GM12878 (cell line): ENCODE measurements around the gene ZKSCAN1. TPM values are rescaled to one million over a fixed set of nuclear protein-coding genes. Genes with fewer than 3 reads are reported as not detected.

Source experiments
- ATAC-seq: fragments of 200-7000 bp; cut with Tn5 transposase; 3 replicates; pipeline ENCODE4 v1.9.1; 2020; ENCODE audit warnings: mild to moderate bottlenecking, moderate library complexity
- BruUV-seq: library from RNA; stranded (reverse); fragments of 400-500 nt; replicated peaks from 2 replicates; lab custom pipeline; 2021; lab: Mats Ljungman, UMichigan
- CTCF ChIA-PET: fragments of 300-600 bp; sonication (Branson Sonifier 250); formaldehyde crosslinking; extraction: SDS; loops from one replicate; lab custom pipeline; 2021; ENCODE audit warnings: inconsistent platforms; lab: Yijun Ruan, JAX
- POLR2A ChIA-PET: fragments of 350-600 bp; formaldehyde crosslinking; extraction: SDS; loops from one replicate; lab custom pipeline; 2021; ENCODE audit warnings: inconsistent platforms; lab: Charles Lee
- RAD21 ChIA-PET: fragments of 300-600 bp; sonication (Branson Sonifier 250); formaldehyde crosslinking; loops from one replicate; lab custom pipeline; 2023; ENCODE audit warnings: antibody characterized with exemption; ENCODE audit not compliant: unreplicated experiment; lab: Charles Lee
- SMC1A ChIA-PET: fragments of 300-600 bp; sonication (Branson Sonifier 250); formaldehyde crosslinking; loops from one replicate; lab custom pipeline; 2023; ENCODE audit not compliant: unreplicated experiment, uncharacterized antibody; lab: Charles Lee
- DNase-seq: peaks from one replicate; pipeline ENCODE4 v3.0.0-alpha.2; 2011; ENCODE audit warnings: low read depth, low spot score
- FAIRE-seq: peaks from 3 replicates; lab custom pipeline; 2011; peaks lifted over from hg19 to GRCh38; lab: Jason Lieb, UNC
- H2AFZ ChIP-seq: 2 replicates; pipeline ENCODE4 v1.6.0; 2011; ENCODE audit warnings: low read depth, low read length, control low read depth; ENCODE audit not compliant: control insufficient read depth
- H3K27ac ChIP-seq: 2 replicates; pipeline ENCODE4 v1.5.1; 2011; ENCODE audit warnings: control low read depth; ENCODE audit not compliant: control insufficient read depth, insufficient read depth
- H3K27me3 ChIP-seq, 2 experiments: replicated peaks in 1 of 2; 2 replicates each; pipeline versions ENCODE4 v1.6.0 to v1.6.1; 2011; ENCODE audit warnings: low read length in 1 of 2; ENCODE audit not compliant: control insufficient read depth in 2 of 2, insufficient read depth in 2 of 2
- H3K36me3 ChIP-seq, 2 experiments: 2 replicates each; pipeline ENCODE4 v1.5.1; 2011; ENCODE audit warnings: low read length in 1 of 2; ENCODE audit not compliant: control insufficient read depth in 2 of 2, insufficient read depth in 2 of 2
- H3K4me1 ChIP-seq: 2 replicates; pipeline ENCODE4 v1.6.1; 2011; ENCODE audit warnings: mild to moderate bottlenecking, low read length, moderate library complexity, mixed read lengths; ENCODE audit not compliant: control insufficient read depth, insufficient read depth
- H3K4me2 ChIP-seq: 2 replicates; pipeline ENCODE4 v1.6.0; 2011; ENCODE audit warnings: control low read depth; ENCODE audit not compliant: control insufficient read depth, insufficient read depth
- H3K4me3 ChIP-seq: fragments of 200-600 bp; sonication (generic); 2 replicates; pipeline ENCODE4 v1.5.1; 2016
- H3K79me2 ChIP-seq: 2 replicates; pipeline ENCODE4 v1.6.0; 2011; ENCODE audit warnings: low read length; ENCODE audit not compliant: control insufficient read depth, insufficient read depth
- H3K9ac ChIP-seq: 2 replicates; pipeline ENCODE4 v1.8.0; 2011; ENCODE audit warnings: low read length, control low read depth, mixed read lengths; ENCODE audit not compliant: control insufficient read depth, insufficient read depth
- H3K9me3 ChIP-seq: replicated peaks from 3 replicates; pipeline ENCODE4 v1.5.1; 2011; ENCODE audit warnings: mild to moderate bottlenecking, low read length; ENCODE audit not compliant: control insufficient read depth, insufficient read depth
- H4K20me1 ChIP-seq: 2 replicates; pipeline ENCODE4 v1.6.0; 2011; ENCODE audit not compliant: control insufficient read depth, insufficient read depth
- EED ChIP-seq: sonication (generic); IDR thresholded peaks from 2 replicates; pipeline ENCODE4 v1.6.1; 2016; ENCODE audit warnings: antibody characterized with exemption, low read depth
- HDAC6 ChIP-seq: fragments of 200-600 bp; sonication (generic); IDR thresholded peaks from one replicate; pipeline ENCODE4 v1.8.0; 2017; ENCODE audit warnings: antibody characterized with exemption; ENCODE audit not compliant: unreplicated experiment
- HDGF ChIP-seq: fragments of 450-650 bp; IDR thresholded peaks from 2 replicates; pipeline ENCODE4 v1.6.1; 2016; ENCODE audit warnings: antibody characterized with exemption
- KAT2A ChIP-seq: conservative IDR thresholded peaks from 2 replicates; pipeline ENCODE4 v1.6.1; 2011; ENCODE audit warnings: low read depth, low read length; ENCODE audit not compliant: control insufficient read depth
- MXI1 ChIP-seq: fragments of 150-350 bp; IDR thresholded peaks from 2 replicates; pipeline ENCODE4 v1.6.1; 2011; ENCODE audit warnings: low read depth, mild to moderate bottlenecking, inconsistent platforms, low read length, improper control_type of control experiment
- MYB ChIP-seq: fragments of 150-350 bp; IDR thresholded peaks from 2 replicates; pipeline ENCODE4 v1.6.1; 2014; ENCODE audit warnings: mild to moderate bottlenecking, low read depth, low read length, borderline replicate concordance
- POLR2AphosphoS2 ChIP-seq: IDR thresholded peaks from 2 replicates; pipeline ENCODE4 v1.6.1; 2011; ENCODE audit warnings: low read depth, mild to moderate bottlenecking, low read length, improper control_type of control experiment, moderate library complexity
- REST ChIP-seq: IDR thresholded peaks from 2 replicates; pipeline ENCODE4 v1.6.1; 2012; ENCODE audit warnings: mild to moderate bottlenecking, low read depth, low read length
- SREBF2 ChIP-seq: IDR thresholded peaks from 2 replicates; pipeline ENCODE4 v1.6.1; 2012; ENCODE audit warnings: mild to moderate bottlenecking, low read length
- WGBS: methylation state at CpG from one replicate; pipeline ENCODE4 v1.1.6; 2016; ENCODE audit warnings: low lambda C conversion rate; ENCODE audit not compliant: insufficient replicate concordance, insufficient coverage; ENCODE audit errors: missing lambda C conversion rate; 5-methylcytosine and 5-hydroxymethylcytosine counted together
- in situ Hi-C: fragments of 300-500 bp; cut with MboI; formaldehyde crosslinking; loops from 9 replicates; pipeline ENCODE4 v1.14.3; 2018; ENCODE audit warnings: mixed read lengths
- intact Hi-C: fragments of 100-400 bp; cut with micrococcal nuclease; formaldehyde crosslinking; loops from one replicate; pipeline ENCODE4 v1.14.2; 2022; ENCODE audit not compliant: unreplicated experiment
- polyA plus RNA-seq, 11 experiments: library from polyadenylated mRNA; depleted of rRNA in 4 of 11; unstranded in 6 of 11; stranded (reverse) in 5 of 11; fragments of >200 nt; fragmentation: Nextera tagmentation in 4 of 11; fragmentation: Illumina TruSeq in 1 of 11; extraction: Ambion mirVana in 4 of 11; extraction: Trizol in 1 of 11; gene quantifications; 1 replicate in 1 of 11; 2 replicates in 10 of 11; pipeline versions ENCODE4 v1.2.1 to v1.2.3, GENCODE V29; 2011 to 2016; ENCODE audit warnings: inconsistent platforms in 2 of 11, missing spikeins in 2 of 11, low read depth in 1 of 11
- total RNA-seq, 4 experiments: library from RNA; depleted of rRNA in 3 of 4; stranded (reverse); fragments of >200 nt in 3 of 4; fragmentation: Illumina TruSeq in 1 of 4; extraction: Trizol in 1 of 4; gene quantifications; 2 replicates each; pipeline versions ENCODE4 v1.2.1 to v1.2.3, GENCODE V29; 2013 to 2021
- TF ChIP-seq, protein P1 (sequence below): fragments of 450-650 bp; IDR thresholded peaks from 2 replicates; pipeline ENCODE4 v1.6.1; 2018; ENCODE audit warnings: mild to moderate bottlenecking, low read depth, moderate library complexity; ENCODE audit not compliant: partially characterized antibody
- TF ChIP-seq, protein P2 (sequence below): fragments of 150-350 bp; IDR thresholded peaks from 2 replicates; pipeline ENCODE4 v1.6.1; 2014; ENCODE audit warnings: mild to moderate bottlenecking, low read depth, low read length
- TF ChIP-seq, protein P3 (sequence below): fragments of 450-650 bp; IDR thresholded peaks from 2 replicates; pipeline ENCODE4 v1.6.1; 2018; ENCODE audit warnings: borderline replicate concordance, mild to moderate bottlenecking; ENCODE audit not compliant: partially characterized antibody

ZKSCAN1 gene
- total and polyA plus RNA-seq, 10 of the 15 experiments (the other 5 are each of a cell fraction or from before 2014, with no cell fraction given): 3.2 to 34.4 (median 18.1) TPM

- POLR2A ChIA-PET: interaction anchor here (0.6 to 1.2 kb wide), 2 partner anchors 38 to 42 kb away, joined by 3 to 5 read pairs; partner anchors contain the start of gene ZSCAN21
- FAIRE-seq (no peak), ATAC-seq (no peak), DNase-seq (no peak)
- H3K79me2 ChIP-seq: no peaks in the 10 kb centered on the region
- H3K27ac ChIP-seq: no peak overlapping the region
- in situ Hi-C loops: no loop called here
- no peak overlapping the region for H3K4me2 ChIP-seq
- H3K4me1 ChIP-seq: no peaks in the 10 kb centered on the region
- SMC1A ChIA-PET: no interaction called here
- H3K9me3 ChIP-seq: no peaks in the 10 kb centered on the region
- H4K20me1 ChIP-seq: no peaks in the 10 kb centered on the region
- WGBS: 59% methylated on average over 3 of the region's 3 CpGs
- peaks cover 0 to 1% of the 10 kb centered on the region in 2 experiments; a peak in 2 of 4 replicates for H3K27me3 ChIP-seq
- H2AFZ ChIP-seq: no peak overlapping the region
- no peaks in the 10 kb centered on the region for H3K36me3 ChIP-seq
- RAD21 ChIA-PET: interaction anchor here (1.1 kb wide), 1 partner anchor 9 kb away, joined by 3 read pairs; no protein-coding TSS in a partner anchor
- no TSS peak for BruUV-seq
- H3K9ac ChIP-seq: no peak overlapping the region
- CTCF ChIA-PET: interaction anchor here (1.2 to 1.5 kb wide), 2 partner anchors 14 to 17 kb away, joined by 3 to 4 read pairs; no protein-coding TSS in a partner anchor
- H3K4me3 ChIP-seq: no peak overlapping the region
- intact Hi-C loops: no loop called here
- TF ChIP-seq, protein P1, sequence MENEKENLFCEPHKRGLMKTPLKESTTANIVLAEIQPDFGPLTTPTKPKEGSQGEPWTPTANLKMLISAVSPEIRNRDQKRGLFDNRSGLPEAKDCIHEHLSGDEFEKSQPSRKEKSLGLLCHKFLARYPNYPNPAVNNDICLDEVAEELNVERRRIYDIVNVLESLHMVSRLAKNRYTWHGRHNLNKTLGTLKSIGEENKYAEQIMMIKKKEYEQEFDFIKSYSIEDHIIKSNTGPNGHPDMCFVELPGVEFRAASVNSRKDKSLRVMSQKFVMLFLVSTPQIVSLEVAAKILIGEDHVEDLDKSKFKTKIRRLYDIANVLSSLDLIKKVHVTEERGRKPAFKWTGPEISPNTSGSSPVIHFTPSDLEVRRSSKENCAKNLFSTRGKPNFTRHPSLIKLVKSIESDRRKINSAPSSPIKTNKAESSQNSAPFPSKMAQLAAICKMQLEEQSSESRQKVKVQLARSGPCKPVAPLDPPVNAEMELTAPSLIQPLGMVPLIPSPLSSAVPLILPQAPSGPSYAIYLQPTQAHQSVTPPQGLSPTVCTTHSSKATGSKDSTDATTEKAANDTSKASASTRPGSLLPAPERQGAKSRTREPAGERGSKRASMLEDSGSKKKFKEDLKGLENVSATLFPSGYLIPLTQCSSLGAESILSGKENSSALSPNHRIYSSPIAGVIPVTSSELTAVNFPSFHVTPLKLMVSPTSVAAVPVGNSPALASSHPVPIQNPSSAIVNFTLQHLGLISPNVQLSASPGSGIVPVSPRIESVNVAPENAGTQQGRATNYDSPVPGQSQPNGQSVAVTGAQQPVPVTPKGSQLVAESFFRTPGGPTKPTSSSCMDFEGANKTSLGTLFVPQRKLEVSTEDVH: no peak
- no peak for TF ChIP-seq MXI1
- TF ChIP-seq HDGF: no peak
- TF ChIP-seq SREBF2: no peak
- TF ChIP-seq, protein P2, sequence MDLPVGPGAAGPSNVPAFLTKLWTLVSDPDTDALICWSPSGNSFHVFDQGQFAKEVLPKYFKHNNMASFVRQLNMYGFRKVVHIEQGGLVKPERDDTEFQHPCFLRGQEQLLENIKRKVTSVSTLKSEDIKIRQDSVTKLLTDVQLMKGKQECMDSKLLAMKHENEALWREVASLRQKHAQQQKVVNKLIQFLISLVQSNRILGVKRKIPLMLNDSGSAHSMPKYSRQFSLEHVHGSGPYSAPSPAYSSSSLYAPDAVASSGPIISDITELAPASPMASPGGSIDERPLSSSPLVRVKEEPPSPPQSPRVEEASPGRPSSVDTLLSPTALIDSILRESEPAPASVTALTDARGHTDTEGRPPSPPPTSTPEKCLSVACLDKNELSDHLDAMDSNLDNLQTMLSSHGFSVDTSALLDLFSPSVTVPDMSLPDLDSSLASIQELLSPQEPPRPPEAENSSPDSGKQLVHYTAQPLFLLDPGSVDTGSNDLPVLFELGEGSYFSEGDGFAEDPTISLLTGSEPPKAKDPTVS: no peak
- no peak for TF ChIP-seq KAT2A
- no peak for TF ChIP-seq REST
- no peak for TF ChIP-seq MYB
- TF ChIP-seq, protein P3, sequence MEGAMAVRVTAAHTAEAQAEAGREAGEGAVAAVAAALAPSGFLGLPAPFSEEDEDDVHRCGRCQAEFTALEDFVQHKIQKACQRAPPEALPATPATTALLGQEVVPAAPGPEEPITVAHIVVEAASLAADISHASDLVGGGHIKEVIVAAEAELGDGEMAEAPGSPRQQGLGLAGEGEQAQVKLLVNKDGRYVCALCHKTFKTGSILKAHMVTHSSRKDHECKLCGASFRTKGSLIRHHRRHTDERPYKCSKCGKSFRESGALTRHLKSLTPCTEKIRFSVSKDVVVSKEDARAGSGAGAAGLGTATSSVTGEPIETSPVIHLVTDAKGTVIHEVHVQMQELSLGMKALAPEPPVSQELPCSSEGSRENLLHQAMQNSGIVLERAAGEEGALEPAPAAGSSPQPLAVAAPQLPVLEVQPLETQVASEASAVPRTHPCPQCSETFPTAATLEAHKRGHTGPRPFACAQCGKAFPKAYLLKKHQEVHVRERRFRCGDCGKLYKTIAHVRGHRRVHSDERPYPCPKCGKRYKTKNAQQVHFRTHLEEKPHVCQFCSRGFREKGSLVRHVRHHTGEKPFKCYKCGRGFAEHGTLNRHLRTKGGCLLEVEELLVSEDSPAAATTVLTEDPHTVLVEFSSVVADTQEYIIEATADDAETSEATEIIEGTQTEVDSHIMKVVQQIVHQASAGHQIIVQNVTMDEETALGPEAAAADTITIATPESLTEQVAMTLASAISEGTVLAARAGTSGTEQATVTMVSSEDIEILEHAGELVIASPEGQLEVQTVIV: no peak
- no peak for TF ChIP-seq EED
- no peak for TF ChIP-seq HDAC6
- no peak for TF ChIP-seq POLR2AphosphoS2
Measured at GRCh38 chr7:100007887-100008286, 7.5 kb upstream of the ZKSCAN1 start.
